ENCODE results near the gene MRPS30. TPM values are rescaled to one million over a fixed set of nuclear protein-coding genes. Genes with fewer than 3 reads are reported as not detected.
"Not testable (repeated sequence)": the region's sequence is repeated elsewhere in the genome, so short reads cannot be mapped to it uniquely, and the experiment has no call there.

MRPS30 gene
- 63.9 and 71.2 TPM in 2 replicates for total RNA-seq (2014; rRNA removed; shearing (Covaris generic); ENCODE audit: low replicate concordance)

DNA sequence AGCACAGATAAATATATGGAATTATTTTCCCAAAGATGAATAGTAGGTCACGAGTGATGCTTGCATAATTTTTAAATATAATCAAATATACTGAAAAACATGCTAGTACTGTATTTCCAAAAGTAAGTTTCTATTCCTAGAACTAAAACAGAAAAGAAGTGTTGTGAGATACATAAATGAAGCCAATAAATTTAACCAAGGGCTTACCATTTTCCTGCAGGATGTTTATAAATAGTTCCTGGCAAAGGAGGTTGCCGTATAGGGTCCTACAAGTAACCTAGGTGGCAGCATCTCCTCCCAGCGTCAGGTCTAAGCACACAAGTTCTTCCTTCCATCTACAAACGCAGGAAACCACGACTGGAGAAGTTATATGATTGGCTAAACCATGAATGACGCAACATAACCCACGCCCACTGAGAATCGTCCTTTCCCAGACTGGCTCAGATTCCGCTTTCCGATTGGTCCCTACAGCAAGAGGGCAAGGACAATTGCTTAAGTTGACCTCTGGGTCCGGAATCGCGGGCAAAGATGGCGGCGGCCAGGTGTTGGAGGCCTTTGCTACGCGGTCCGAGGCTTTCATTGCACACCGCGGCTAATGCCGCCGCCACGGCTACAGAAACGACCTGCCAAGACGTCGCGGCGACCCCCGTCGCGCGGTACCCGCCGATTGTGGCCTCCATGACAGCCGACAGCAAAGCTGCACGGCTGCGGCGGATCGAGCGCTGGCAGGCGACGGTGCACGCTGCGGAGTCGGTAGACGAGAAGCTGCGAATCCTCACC, at the start of gene MRPS30:
MRPS30 (plus strand) TSS at position 513 of the 780 bp plus-strand sequence; CDS start at position 529, 16 bp downstream.
- H3K4me1 ChIP-seq (ENCODE audit: low read length), result peaks cover 40% of the 10 kb centered on the region
- no peaks in the 10 kb centered on the region for H3K9me2 ChIP-seq (replicated peaks; ENCODE audit: insufficient read depth, low read length)
- H3K9me3 ChIP-seq (ENCODE audit: low read length), result no peaks in the 10 kb centered on the region
- peak within 1 kb of the TSS; percentile 55 for H3K27ac ChIP-seq (ENCODE audit: low read length)
- peaks cover 95% of the 10 kb centered on the region for H3K79me2 ChIP-seq (ENCODE audit: low read length)
- peak; percentile 99 for DNase-seq
- H3K36me3 ChIP-seq (ENCODE audit: insufficient read depth, low read length), result peaks cover 36% of the 10 kb centered on the region
- no peaks in the 10 kb centered on the region for H3K27me3 ChIP-seq (ENCODE audit: low read length)
- H3K9ac ChIP-seq (ENCODE audit: low read length), result peak within 1 kb of the TSS; percentile 93
- H4K20me1 ChIP-seq (ENCODE audit: insufficient read depth, low read depth, low read length), result 0 out of 2 replicates have a peak, but pooled peaks cover 4% of the 10 kb centered on the region
- peak within 1 kb of the TSS; percentile 92 for H3K4me2 ChIP-seq (ENCODE audit: low read depth, low read length, poor library complexity, severe bottlenecking)
- peak within 1 kb of the TSS; percentile 79 for H2AFZ ChIP-seq (ENCODE audit: low read length)
- peak within 1 kb of the TSS; percentile 97 for H3K4me3 ChIP-seq (ENCODE audit: low read length)

GRCh38 chr5:44769200-44769876, 39.4 kb upstream of the MRPS30 start:
- no peak overlapping the region for H3K9ac ChIP-seq (ENCODE audit: low read length)
- no peaks in the 10 kb centered on the region for H3K4me1 ChIP-seq (ENCODE audit: low read length)
- no peaks in the 10 kb centered on the region for H3K9me3 ChIP-seq (ENCODE audit: low read length)
- H2AFZ ChIP-seq (ENCODE audit: low read length), result no peak overlapping the region
- no peak overlapping the region for H3K27ac ChIP-seq (ENCODE audit: low read length)
- DNase-seq, result no peak
- no peaks in the 10 kb centered on the region for H3K27me3 ChIP-seq (ENCODE audit: low read length)
- H3K36me3 ChIP-seq (ENCODE audit: insufficient read depth, low read length), result no peaks in the 10 kb centered on the region
- H4K20me1 ChIP-seq (ENCODE audit: insufficient read depth, low read depth, low read length), result 0 out of 2 replicates have a peak, but pooled peaks cover 4% of the 10 kb centered on the region
- no peaks in the 10 kb centered on the region for H3K9me2 ChIP-seq (replicated peaks; ENCODE audit: insufficient read depth, low read length)
- H3K4me3 ChIP-seq (ENCODE audit: low read length), result no peak overlapping the region
- no peaks in the 10 kb centered on the region for H3K79me2 ChIP-seq (ENCODE audit: low read length)
- no peak overlapping the region for H3K4me2 ChIP-seq (ENCODE audit: low read depth, low read length, poor library complexity, severe bottlenecking)

GRCh38 chr5:44769877-44770209, 38.9 kb upstream of the MRPS30 start:
- H3K79me2 ChIP-seq (ENCODE audit: low read length), result no peaks in the 10 kb centered on the region
- DNase-seq, result no peak
- no peak overlapping the region for H2AFZ ChIP-seq (ENCODE audit: low read length)
- no peaks in the 10 kb centered on the region for H3K36me3 ChIP-seq (ENCODE audit: insufficient read depth, low read length)
- no peaks in the 10 kb centered on the region for H3K4me1 ChIP-seq (ENCODE audit: low read length)
- H3K4me2 ChIP-seq (ENCODE audit: low read depth, low read length, poor library complexity, severe bottlenecking), result no peak overlapping the region
- H3K9ac ChIP-seq (ENCODE audit: low read length), result no peak overlapping the region
- no peaks in the 10 kb centered on the region for H3K9me2 ChIP-seq (replicated peaks; ENCODE audit: insufficient read depth, low read length)
- no peak overlapping the region for H3K4me3 ChIP-seq (ENCODE audit: low read length)
- no peaks in the 10 kb centered on the region for H3K9me3 ChIP-seq (ENCODE audit: low read length)
- 0 out of 2 replicates have a peak, but pooled peaks cover 4% of the 10 kb centered on the region for H4K20me1 ChIP-seq (ENCODE audit: insufficient read depth, low read depth, low read length)
- no peaks in the 10 kb centered on the region for H3K27me3 ChIP-seq (ENCODE audit: low read length)
- no peak overlapping the region for H3K27ac ChIP-seq (ENCODE audit: low read length)

- H3K9me3 ChIP-seq (ENCODE audit: low read length), result no peaks in the 10 kb centered on the region
- no peaks in the 10 kb centered on the region for H3K79me2 ChIP-seq (ENCODE audit: low read length)
- H3K27ac ChIP-seq (ENCODE audit: low read length), result no peak overlapping the region
- no peak overlapping the region for H3K4me3 ChIP-seq (ENCODE audit: low read length)
- H3K9me2 ChIP-seq (replicated peaks; ENCODE audit: insufficient read depth, low read length), result no peaks in the 10 kb centered on the region
- no peaks in the 10 kb centered on the region for H3K27me3 ChIP-seq (ENCODE audit: low read length)
- no peaks in the 10 kb centered on the region for H3K36me3 ChIP-seq (ENCODE audit: insufficient read depth, low read length)
- DNase-seq, result no peak
- H2AFZ ChIP-seq (ENCODE audit: low read length), result no peak overlapping the region
- no peak overlapping the region for H3K9ac ChIP-seq (ENCODE audit: low read length)
- no peaks in the 10 kb centered on the region for H3K4me1 ChIP-seq (ENCODE audit: low read length)
- 0 out of 2 replicates have a peak, but pooled peaks cover 4% of the 10 kb centered on the region for H4K20me1 ChIP-seq (ENCODE audit: insufficient read depth, low read depth, low read length)
- no peak overlapping the region for H3K4me2 ChIP-seq (ENCODE audit: low read depth, low read length, poor library complexity, severe bottlenecking)
These were observed 37.7 kb upstream of the MRPS30 start for GRCh38 chr5:44770780-44771717.

GRCh38 chr5:44772397-44772796, 36.4 kb upstream of the MRPS30 start:
- H3K79me2 ChIP-seq (ENCODE audit: low read length); DNase-seq; H3K36me3 ChIP-seq (ENCODE audit: insufficient read depth, low read length); H2AFZ ChIP-seq (ENCODE audit: low read length); H3K4me3 ChIP-seq (ENCODE audit: low read length); H3K9ac ChIP-seq (ENCODE audit: low read length); H3K4me2 ChIP-seq (ENCODE audit: low read depth, low read length, poor library complexity, severe bottlenecking); H3K4me1 ChIP-seq (ENCODE audit: low read length); H3K27ac ChIP-seq (ENCODE audit: low read length); H3K9me3 ChIP-seq (ENCODE audit: low read length); H3K9me2 ChIP-seq (replicated peaks; ENCODE audit: insufficient read depth, low read length); H3K27me3 ChIP-seq (ENCODE audit: low read length); H4K20me1 ChIP-seq (ENCODE audit: insufficient read depth, low read depth, low read length): not testable (repeated sequence)

DNA sequence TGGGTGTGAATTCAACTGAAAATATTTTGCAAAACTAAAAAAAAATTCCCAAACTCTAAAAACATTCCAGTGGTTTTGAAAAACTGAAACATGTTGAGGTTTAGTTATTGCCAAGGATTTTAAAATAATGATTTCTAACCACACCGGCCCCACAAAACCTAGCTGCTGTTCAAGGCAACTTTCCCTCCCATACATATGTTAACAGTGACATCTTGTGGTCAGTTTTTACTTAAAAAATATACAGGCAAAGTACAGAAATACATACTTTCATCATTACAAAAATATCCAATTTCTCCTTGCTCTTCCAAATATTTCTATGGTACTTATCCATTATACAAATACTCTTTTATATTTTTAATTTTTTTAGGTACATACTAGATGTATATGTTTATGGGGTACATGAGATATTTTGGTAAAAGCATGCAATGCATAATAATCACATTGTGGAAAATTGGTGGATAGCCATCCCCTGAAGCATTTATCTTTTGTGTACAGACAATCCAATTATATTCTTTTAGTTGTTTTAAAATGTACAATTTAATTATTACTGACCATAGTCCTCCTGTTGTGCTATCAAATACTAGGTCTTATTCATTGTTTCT, 34.4 kb upstream of the MRPS30 start:
- Histone ChIP-seq H3K9ac (ENCODE audit: low read length) (no peak overlapping the region), H3K4me3 (ENCODE audit: low read length) (no peak overlapping the region), H3K4me2 (ENCODE audit: low read depth, low read length, poor library complexity, severe bottlenecking) (no peak overlapping the region), H3K4me1 (ENCODE audit: low read length) (peaks cover 16% of the 10 kb centered on the region), H3K79me2 (ENCODE audit: low read length) (0 out of 2 replicates have a peak, but pooled peaks cover 4% of the 10 kb centered on the region), H4K20me1 (ENCODE audit: insufficient read depth, low read depth, low read length) (0 out of 2 replicates have a peak, but pooled peaks cover 4% of the 10 kb centered on the region), H2AFZ (ENCODE audit: low read length) (no peak overlapping the region), H3K9me3 (ENCODE audit: low read length) (no peaks in the 10 kb centered on the region), H3K27me3 (ENCODE audit: low read length) (no peaks in the 10 kb centered on the region), H3K27ac (ENCODE audit: low read length) (no peak overlapping the region), H3K36me3 (ENCODE audit: insufficient read depth, low read length) (0 out of 2 replicates have a peak, but pooled peaks cover 6% of the 10 kb centered on the region), H3K9me2 (replicated peaks; ENCODE audit: insufficient read depth, low read length) (no peaks in the 10 kb centered on the region)
- DNase-seq, result peak; percentile 81

DNA sequence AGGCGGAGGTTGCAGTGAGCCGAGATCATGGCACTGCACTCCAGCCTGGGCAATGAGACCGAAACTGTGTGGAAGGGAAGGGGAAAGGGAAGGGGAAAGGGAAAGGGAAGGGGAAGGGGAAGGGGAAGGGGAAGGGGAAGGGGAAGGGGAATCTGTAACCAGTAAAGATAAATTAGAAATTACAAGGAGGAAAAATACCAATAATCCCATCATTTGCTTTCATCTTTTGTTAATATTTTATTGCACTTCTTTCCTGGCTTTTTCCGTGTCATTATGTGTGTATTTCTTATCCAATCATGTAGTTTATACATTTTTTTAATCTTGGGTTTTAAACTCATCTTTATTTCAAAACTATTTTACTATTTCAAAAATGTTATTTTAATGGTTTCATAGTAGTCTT, 29.6 kb upstream of the MRPS30 start:
- H3K9me3 ChIP-seq (ENCODE audit: low read length), result no peaks in the 10 kb centered on the region
- H3K9me2 ChIP-seq (replicated peaks; ENCODE audit: insufficient read depth, low read length), result no peaks in the 10 kb centered on the region
- H3K27me3 ChIP-seq (ENCODE audit: low read length), result no peaks in the 10 kb centered on the region
- no peak overlapping the region for H3K9ac ChIP-seq (ENCODE audit: low read length)
- no peaks in the 10 kb centered on the region for H4K20me1 ChIP-seq (ENCODE audit: insufficient read depth, low read depth, low read length)
- no peak overlapping the region for H3K4me3 ChIP-seq (ENCODE audit: low read length)
- H3K4me2 ChIP-seq (ENCODE audit: low read depth, low read length, poor library complexity, severe bottlenecking), result no peak overlapping the region
- H3K27ac ChIP-seq (ENCODE audit: low read length), result no peak overlapping the region
- no peak overlapping the region for H2AFZ ChIP-seq (ENCODE audit: low read length)
- peaks cover 16% of the 10 kb centered on the region for H3K4me1 ChIP-seq (ENCODE audit: low read length)
- peaks cover 6% of the 10 kb centered on the region; the same call in 1 of the 2 replicates for H3K36me3 ChIP-seq (ENCODE audit: insufficient read depth, low read length)
- peaks cover 32% of the 10 kb centered on the region for H3K79me2 ChIP-seq (ENCODE audit: low read length)
- no peak for DNase-seq
